Urinary bladder (tissue), 4 donors: ENCODE data around the gene TRIM46. TPM values are rescaled to one million over a fixed set of nuclear protein-coding genes. Genes with fewer than 3 reads are reported as not detected.
"Not testable (repeated sequence)": the region's sequence is repeated elsewhere in the genome, so short reads cannot be mapped to it uniquely, and the experiment has no call there.

Source experiments
- DNase-seq: peaks from one replicate; pipeline ENCODE4 v3.0.0-alpha.2; 2015; ENCODE audit errors: extremely low spot score
- H3K27ac ChIP-seq: one replicate; pipeline ENCODE4 v1.5.1; 2013; ENCODE audit warnings: low read depth, mild to moderate bottlenecking, moderate library complexity
- H3K36me3 ChIP-seq: one replicate; pipeline ENCODE4 v1.6.1; 2013; ENCODE audit warnings: mild to moderate bottlenecking, moderate library complexity; ENCODE audit not compliant: insufficient read depth
- H3K4me1 ChIP-seq: one replicate; pipeline ENCODE4 v1.6.1; 2013; ENCODE audit warnings: mild to moderate bottlenecking, moderate library complexity; ENCODE audit not compliant: insufficient read depth
- H3K4me3 ChIP-seq: one replicate; pipeline ENCODE4 v1.5.1; 2013; ENCODE audit warnings: low read depth, low read length
- WGBS: extraction: QIAGEN DNeasy Blood & Tissue Kit; methylation state at CpG from one replicate; pipeline ENCODE4 v1.1.7; 2013; 5-methylcytosine and 5-hydroxymethylcytosine counted together
- polyA plus RNA-seq: library from polyadenylated mRNA; stranded (reverse); fragments of 200-250 nt; gene quantifications from one replicate; pipeline ENCODE4 v1.2.3, GENCODE V29; 2013
- total RNA-seq: library from RNA; depleted of rRNA; stranded (reverse); fragments of >200 nt; gene quantifications from one replicate; pipeline ENCODE4 v1.2.3, GENCODE V29; 2014
- donor health status: healthy with polysubstance abuse.
- donor health status: healthy.

The TRIM46 gene
- total and polyA plus RNA-seq, 2 donors: 0.85 to 1.1 TPM

GRCh38 chr1:155193991-155194240 is 20.3 kb downstream of the TRIM46 start:
- H3K36me3 ChIP-seq, DNase-seq, H3K4me1 ChIP-seq: not testable (repeated sequence)
- 4% methylated on average over 16 of the region's 16 CpGs for WGBS
- H3K27ac ChIP-seq: peak overlapping the region; percentile 73
- H3K4me3 ChIP-seq: peak overlapping the region; percentile 44

- no peak for DNase-seq
- Histone ChIP-seq H3K27ac (no peak overlapping the region), H3K4me1 (no peaks in the 10 kb centered on the region), H3K36me3 (no peaks in the 10 kb centered on the region), H3K4me3 (peak overlapping the region; percentile 44)
- WGBS: 17% methylated on average over 27 of the region's 27 CpGs
Observed at GRCh38 chr1:155195201-155196102, 21.8 kb downstream of the TRIM46 start.

GRCh38 chr1:155196103-155196892 is 22.6 kb downstream of the TRIM46 start:
- Histone ChIP-seq H3K36me3 (no peaks in the 10 kb centered on the region), H3K4me1 (no peaks in the 10 kb centered on the region), H3K27ac (no peak overlapping the region), H3K4me3 (no peak overlapping the region)
- 65% methylated on average over 6 of the region's 6 CpGs for WGBS
- DNase-seq: no peak

GRCh38 chr1:155196893-155197638 is 23.4 kb downstream of the TRIM46 start:
- Histone ChIP-seq H3K4me1 (no peaks in the 10 kb centered on the region), H3K36me3 (no peaks in the 10 kb centered on the region), H3K4me3 (no peak overlapping the region), H3K27ac (no peak overlapping the region)
- 86% methylated on average over 20 of the region's 20 CpGs for WGBS
- DNase-seq: no peak

GRCh38 chr1:155197901-155198546 is 24.4 kb downstream of the TRIM46 start:
- H3K4me3 ChIP-seq: no peak overlapping the region
- H3K4me1 ChIP-seq: no peaks in the 10 kb centered on the region
- 92% methylated on average over 15 of the region's 15 CpGs for WGBS
- DNase-seq: no peak
- no peaks in the 10 kb centered on the region for H3K36me3 ChIP-seq
- H3K27ac ChIP-seq: no peak overlapping the region

- no peak for DNase-seq
- H3K27ac ChIP-seq: no peak overlapping the region
- no peaks in the 10 kb centered on the region for H3K36me3 ChIP-seq
- H3K4me1 ChIP-seq: no peaks in the 10 kb centered on the region
- 94% methylated on average over 3 of the region's 3 CpGs for WGBS
- no peak overlapping the region for H3K4me3 ChIP-seq
Observed at GRCh38 chr1:155198547-155198906, 24.9 kb downstream of the TRIM46 start.

- no peak overlapping the region for H3K27ac ChIP-seq
- no peaks in the 10 kb centered on the region for H3K36me3 ChIP-seq
- DNase-seq: no peak
- H3K4me1 ChIP-seq: no peaks in the 10 kb centered on the region
- no peak overlapping the region for H3K4me3 ChIP-seq
- 83% methylated on average over 4 of the region's 4 CpGs for WGBS
Observed at GRCh38 chr1:155199792-155200191, 26.1 kb downstream of the TRIM46 start.

GRCh38 chr1:155200920-155201319 is 27.3 kb downstream of the TRIM46 start:
- DNase-seq: no peak
- H3K27ac ChIP-seq: no peak overlapping the region
- H3K4me3 ChIP-seq: no peak overlapping the region
- no peaks in the 10 kb centered on the region for H3K4me1 ChIP-seq
- whole genome bisulfite sequencing: 92% methylated on average over 5 of the region's 5 CpGs
- no peaks in the 10 kb centered on the region for H3K36me3 ChIP-seq

GRCh38 chr1:155202198-155202597 is 28.5 kb downstream of the TRIM46 start:
- H3K36me3 ChIP-seq: no peaks in the 10 kb centered on the region
- DNase-seq: no peak

GRCh38 chr1:155202731-155203515 is 29.3 kb downstream of the TRIM46 start:
- H3K27ac ChIP-seq: no peak overlapping the region
- DNase-seq: no peak
- no peak overlapping the region for H3K4me3 ChIP-seq
- WGBS: 91% methylated on average over 19 of the region's 19 CpGs
- H3K4me1 ChIP-seq: no peaks in the 10 kb centered on the region
- no peaks in the 10 kb centered on the region for H3K36me3 ChIP-seq

More at GRCh38 chr1:155202198-155202597, 28.5 kb downstream of the TRIM46 start:
- 86% methylated on average over 7 of the region's 7 CpGs for WGBS
- Histone ChIP-seq H3K4me1 (no peaks in the 10 kb centered on the region), H3K27ac (no peak overlapping the region), H3K4me3 (no peak overlapping the region)

- no peaks in the 10 kb centered on the region for H3K4me1 ChIP-seq
- no peaks in the 10 kb centered on the region for H3K36me3 ChIP-seq
- no peak overlapping the region for H3K27ac ChIP-seq
- H3K4me3 ChIP-seq: no peak overlapping the region
- WGBS: 93% methylated on average over 14 of the region's 14 CpGs
- no peak for DNase-seq
Observed at GRCh38 chr1:155205035-155205434, 31.4 kb downstream of the TRIM46 start.

GRCh38 chr1:155205969-155206593 is 32.4 kb downstream of the TRIM46 start:
- Histone ChIP-seq H3K4me1 (no peaks in the 10 kb centered on the region), H3K4me3 (no peak overlapping the region), H3K27ac (no peak overlapping the region), H3K36me3 (no peaks in the 10 kb centered on the region)
- WGBS: 72% methylated on average over 9 of the region's 9 CpGs
- DNase-seq: no peak
